Measurements from ENCODE around the gene FOXO3. TPM values are rescaled to one million over a fixed set of nuclear protein-coding genes. Genes with fewer than 3 reads are reported as not detected.

The FOXO3 gene
- total RNA-seq, 1 donor from 2014 or later: 91.5 TPM

GRCh38 chr6:108589244-108589791 lies 28.6 kb downstream of the FOXO3 start:
- Histone ChIP-seq H3K9me3 (no peaks in the 10 kb centered on the region), H3K27me3 (no peaks in the 10 kb centered on the region), H3K4me1 (peaks cover 59 to 92% of the 10 kb centered on the region in 2 donors), H3K36me3 (peaks cover 0 to 3% of the 10 kb centered on the region in 2 donors), H3K4me3 (peak overlapping the region; percentile 32 to 33), H3K27ac (peak overlapping the region; percentile 87 to 91)
- TF ChIP-seq, protein P1, sequence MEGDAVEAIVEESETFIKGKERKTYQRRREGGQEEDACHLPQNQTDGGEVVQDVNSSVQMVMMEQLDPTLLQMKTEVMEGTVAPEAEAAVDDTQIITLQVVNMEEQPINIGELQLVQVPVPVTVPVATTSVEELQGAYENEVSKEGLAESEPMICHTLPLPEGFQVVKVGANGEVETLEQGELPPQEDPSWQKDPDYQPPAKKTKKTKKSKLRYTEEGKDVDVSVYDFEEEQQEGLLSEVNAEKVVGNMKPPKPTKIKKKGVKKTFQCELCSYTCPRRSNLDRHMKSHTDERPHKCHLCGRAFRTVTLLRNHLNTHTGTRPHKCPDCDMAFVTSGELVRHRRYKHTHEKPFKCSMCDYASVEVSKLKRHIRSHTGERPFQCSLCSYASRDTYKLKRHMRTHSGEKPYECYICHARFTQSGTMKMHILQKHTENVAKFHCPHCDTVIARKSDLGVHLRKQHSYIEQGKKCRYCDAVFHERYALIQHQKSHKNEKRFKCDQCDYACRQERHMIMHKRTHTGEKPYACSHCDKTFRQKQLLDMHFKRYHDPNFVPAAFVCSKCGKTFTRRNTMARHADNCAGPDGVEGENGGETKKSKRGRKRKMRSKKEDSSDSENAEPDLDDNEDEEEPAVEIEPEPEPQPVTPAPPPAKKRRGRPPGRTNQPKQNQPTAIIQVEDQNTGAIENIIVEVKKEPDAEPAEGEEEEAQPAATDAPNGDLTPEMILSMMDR (IDR thresholded peaks at IDR 0.05): no peak
- intact Hi-C loops (cut with DNase I): loop anchor here (2.0 kb wide), 2 partner anchors 25 to 61 kb away; no protein-coding TSS in a partner anchor
- peak; percentile 63 to 93 for DNase-seq (ENCODE audit: low spot score in 2 of 2)

DNA sequence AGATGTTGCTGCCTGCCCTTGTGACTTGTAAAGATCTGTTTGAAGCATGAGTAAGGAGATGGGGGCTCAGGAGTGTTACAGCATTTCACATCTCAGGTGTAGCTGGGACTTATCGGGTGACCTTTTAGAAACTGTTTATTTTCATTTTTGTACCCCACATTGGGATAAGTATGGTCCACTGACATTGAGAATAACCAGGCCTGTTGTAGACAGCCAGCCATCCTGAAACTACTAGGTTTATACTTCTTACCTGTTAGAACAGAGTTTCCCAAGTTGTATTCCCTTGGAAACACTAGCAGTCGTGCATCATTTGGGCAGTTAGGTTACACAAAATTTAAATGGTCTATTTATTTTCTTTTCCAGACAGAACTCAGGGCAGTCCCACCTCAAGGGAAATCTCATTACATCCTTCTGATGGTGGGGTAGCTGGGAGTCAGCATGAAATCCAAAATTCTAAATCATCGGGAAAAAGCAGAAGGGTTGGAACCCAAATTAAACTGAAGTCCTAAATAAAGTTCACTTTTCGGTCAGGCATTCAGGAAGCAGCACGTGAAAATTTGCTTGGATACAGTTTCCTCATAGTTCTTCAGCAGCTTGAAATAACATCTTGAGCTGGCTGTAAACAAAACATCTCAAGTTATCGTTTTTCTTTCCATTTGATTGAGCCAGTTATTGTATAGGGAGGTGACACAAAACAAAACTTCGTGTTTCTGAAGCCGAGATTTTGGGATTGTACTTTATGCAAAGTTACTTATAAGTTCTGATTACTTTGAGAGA lies 30.5 kb downstream of the FOXO3 start:
- TF ChIP-seq, protein P1 (IDR thresholded peaks at IDR 0.05): no peak
- Histone ChIP-seq H3K36me3 (peaks cover 0 to 3% of the 10 kb centered on the region in 2 donors), H3K27me3 (no peaks in the 10 kb centered on the region), H3K4me3 (peak overlapping the region in 1 of 2 donors; percentile 33), H3K27ac (peak overlapping the region; percentile 87 to 91), H3K4me1 (peaks cover 50 to 98% of the 10 kb centered on the region in 2 donors), H3K9me3 (no peaks in the 10 kb centered on the region)
- DNase-seq (ENCODE audit: low spot score in 2 of 2): no peak
- intact Hi-C loops (cut with DNase I): no loop called here

- no peak for DNase-seq (ENCODE audit: low spot score in 2 of 2)
- Histone ChIP-seq H3K4me1 (peaks cover 48 to 98% of the 10 kb centered on the region in 2 donors), H3K36me3 (peaks cover 0 to 3% of the 10 kb centered on the region in 2 donors), H3K27ac (peak overlapping the region; percentile 87 to 91), H3K27me3 (no peaks in the 10 kb centered on the region), H3K9me3 (no peaks in the 10 kb centered on the region), H3K4me3 (peak overlapping the region; percentile 35 to 38)
- intact Hi-C loops (cut with DNase I): loop anchor here (1.0 kb wide), 1 partner anchor 32 kb away; the partner anchor contains the start of gene FOXO3
- TF ChIP-seq, protein P1 (IDR thresholded peaks at IDR 0.05): no peak
Measured at GRCh38 chr6:108592371-108593337, 31.9 kb downstream of the FOXO3 start.

DNA sequence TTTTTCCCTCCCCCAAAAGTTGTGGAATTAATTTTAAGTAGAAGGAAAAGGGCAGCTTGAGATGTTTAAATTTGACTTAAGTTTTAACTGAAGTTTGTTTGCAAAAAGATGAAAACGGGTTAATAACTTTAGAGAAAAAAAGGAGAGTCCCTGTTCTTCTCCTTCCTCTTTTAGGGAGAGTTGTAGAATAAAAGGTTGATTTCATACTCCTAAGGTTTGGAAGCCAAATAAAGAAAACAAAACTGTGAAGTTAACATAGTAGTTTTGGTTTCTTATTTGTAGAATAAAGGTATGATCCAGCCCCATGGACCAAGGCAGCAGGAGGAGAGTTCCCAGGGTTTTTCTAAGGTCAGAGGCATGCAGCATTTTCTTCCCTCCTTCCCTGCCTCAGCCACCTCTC lies 33.4 kb downstream of the FOXO3 start:
- peaks cover 42 to 97% of the 10 kb centered on the region in 2 donors for H3K4me1 ChIP-seq
- intact Hi-C loops (cut with DNase I): no loop called here
- DNase-seq (ENCODE audit: low spot score in 2 of 2): no peak
- peaks cover 0 to 3% of the 10 kb centered on the region in 2 donors for H3K36me3 ChIP-seq
- no peaks in the 10 kb centered on the region for H3K9me3 ChIP-seq
- peak overlapping the region; percentile 52 to 91 for H3K27ac ChIP-seq
- no peaks in the 10 kb centered on the region for H3K27me3 ChIP-seq
- TF ChIP-seq, protein P1 (IDR thresholded peaks at IDR 0.05): no peak
- peak overlapping the region; percentile 26 to 32 for H3K4me3 ChIP-seq

- H3K9me3 ChIP-seq: no peaks in the 10 kb centered on the region
- H3K27ac ChIP-seq: peak overlapping the region; percentile 52 to 91
- H3K4me1 ChIP-seq: peaks cover 41 to 97% of the 10 kb centered on the region in 2 donors
- peak in 1 of 2 donors; percentile 79 for DNase-seq (ENCODE audit: low spot score in 2 of 2)
- H3K36me3 ChIP-seq: peaks cover 0 to 3% of the 10 kb centered on the region in 2 donors
- peak overlapping the region; percentile 26 to 32 for H3K4me3 ChIP-seq
- no peaks in the 10 kb centered on the region for H3K27me3 ChIP-seq
- intact Hi-C loops (cut with DNase I): no loop called here
- TF ChIP-seq, protein P1 (IDR thresholded peaks at IDR 0.05): no peak
Measured at GRCh38 chr6:108594640-108595039, 33.9 kb downstream of the FOXO3 start.
